H1 (cell line): ENCODE data around the gene PRPF38A. TPM values are rescaled to one million over a fixed set of nuclear protein-coding genes. Genes with fewer than 3 reads are reported as not detected.

Experiments
- CTCF ChIA-PET: fragments of 300-600 bp; sonication (Branson Sonifier 250); formaldehyde crosslinking; loops from one replicate; lab custom pipeline; 2021; ENCODE audit not compliant: partially characterized antibody; lab: Charles Lee
- POLR2A ChIA-PET: fragments of 300-600 bp; sonication (Branson Sonifier 250); formaldehyde crosslinking; loops from one replicate; lab custom pipeline; 2021; ENCODE audit warnings: inconsistent platforms; ENCODE audit not compliant: partially characterized antibody; lab: Charles Lee
- DNase-seq, 2 experiments: peaks; one replicate each; pipeline versions ENCODE4 v3.0.0 to v3.0.0-alpha.2; 2010 to 2022; ENCODE audit warnings: low spot score in 2 of 2, low read depth in 1 of 2, mixed read lengths in 1 of 2
- FAIRE-seq: peaks from 2 replicates; lab custom pipeline; 2011; peaks lifted over from hg19 to GRCh38; lab: Jason Lieb, UNC
- H2AFZ ChIP-seq: 2 replicates; pipeline ENCODE4 v1.8.1; 2012; ENCODE audit warnings: low read length, inconsistent platforms
- H2AK5ac ChIP-seq: 2 replicates; pipeline ENCODE4 v1.6.1; 2013; ENCODE audit warnings: low read depth, low read length
- H2BK120ac ChIP-seq: replicated peaks from 2 replicates; pipeline ENCODE3; 2013; ENCODE audit warnings: low read depth, low read length, inconsistent platforms
- H2BK12ac ChIP-seq: 2 replicates; pipeline ENCODE4 v1.6.1; 2013; ENCODE audit warnings: low read depth, low read length
- H2BK15ac ChIP-seq: 2 replicates; pipeline ENCODE4 v1.6.1; 2013; ENCODE audit warnings: low read length
- H2BK20ac ChIP-seq: 2 replicates; pipeline ENCODE4 v1.6.1; 2013; ENCODE audit warnings: low read length
- H2BK5ac ChIP-seq: 2 replicates; pipeline ENCODE4 v1.6.1; 2013; ENCODE audit warnings: low read depth, low read length
- H3K14ac ChIP-seq: 2 replicates; pipeline ENCODE4 v1.6.1; 2013; ENCODE audit warnings: inconsistent platforms; ENCODE audit not compliant: insufficient read length
- H3K18ac ChIP-seq: 2 replicates; pipeline ENCODE4 v1.6.1; 2013; ENCODE audit warnings: low read length; ENCODE audit errors: extremely low read depth
- H3K23ac ChIP-seq: 2 replicates; pipeline ENCODE4 v1.6.1; 2013; ENCODE audit warnings: inconsistent platforms; ENCODE audit not compliant: insufficient read length
- H3K23me2 ChIP-seq: 2 replicates; pipeline ENCODE4 v1.6.1; 2013; ENCODE audit warnings: low read depth, low read length
- H3K27ac ChIP-seq: 2 replicates; pipeline ENCODE4 v1.6.1; 2011; ENCODE audit warnings: low read depth, low read length, inconsistent platforms
- H3K27me3 ChIP-seq, 4 experiments: replicated peaks in 1 of 4; 1 replicate in 1 of 4; 2 replicates in 3 of 4; pipeline versions ENCODE4 v1.6.1 to v1.8.1; 2011 to 2013; ENCODE audit warnings: low read length in 3 of 4, mild to moderate bottlenecking in 3 of 4, inconsistent platforms in 2 of 4, mixed read lengths in 2 of 4, moderate library complexity in 1 of 4; ENCODE audit not compliant: control insufficient read depth in 3 of 4, insufficient read depth in 3 of 4; ENCODE audit errors: extremely low read depth in 1 of 4
- H3K36me3 ChIP-seq, 4 experiments: 2 replicates each; pipeline versions ENCODE4 v1.6.1 to v1.8.1; 2011 to 2013; ENCODE audit warnings: mild to moderate bottlenecking in 4 of 4, low read length in 3 of 4, moderate library complexity in 2 of 4, control low read depth in 1 of 4, inconsistent platforms in 1 of 4; ENCODE audit not compliant: insufficient read depth in 4 of 4, control insufficient read depth in 2 of 4
- H3K4ac ChIP-seq: replicated peaks from 2 replicates; pipeline ENCODE3; 2013; ENCODE audit warnings: low read length, low read depth, mixed read lengths, inconsistent platforms; ENCODE audit not compliant: insufficient read length
- H3K4me1 ChIP-seq, 4 experiments: replicated peaks in 1 of 4; 1 replicate in 1 of 4; 2 replicates in 3 of 4; pipeline versions ENCODE4 v1.6.1 to v1.8.1; 2011 to 2013; ENCODE audit warnings: low read length in 3 of 4, inconsistent platforms in 2 of 4, mixed read lengths in 1 of 4; ENCODE audit not compliant: insufficient read depth in 4 of 4, control insufficient read depth in 3 of 4
- H3K4me2 ChIP-seq, 2 experiments: 2 replicates each; pipeline versions ENCODE4 v1.6.1 to v1.8.1; 2011 to 2013; ENCODE audit warnings: low read depth in 2 of 2, low read length in 2 of 2, control low read depth in 1 of 2, inconsistent platforms in 1 of 2, mild to moderate bottlenecking in 1 of 2; ENCODE audit not compliant: insufficient read depth in 1 of 2
- H3K4me3 ChIP-seq, 4 experiments: fragments of 200-600, 300-600 bp in 1 of 4; sonication (generic), shearing (Covaris generic), sonication (Bioruptor Twin) in 1 of 4; 2 replicates each; pipeline versions ENCODE4 v1.5.1 to v1.8.1; 2011 to 2016; ENCODE audit warnings: low read length in 4 of 4, low read depth in 3 of 4, control low read depth in 2 of 4, inconsistent platforms in 2 of 4, mild to moderate bottlenecking in 2 of 4, mixed read lengths in 1 of 4, moderate library complexity in 1 of 4; ENCODE audit not compliant: insufficient read depth in 2 of 4; ENCODE audit errors: extremely low read depth in 1 of 4
- H3K56ac ChIP-seq: replicated peaks from 2 replicates; pipeline ENCODE3; 2013; ENCODE audit warnings: low read depth, mild to moderate bottlenecking, mixed read lengths, low read length, inconsistent platforms; ENCODE audit not compliant: insufficient read length
- H3K79me1 ChIP-seq: 2 replicates; pipeline ENCODE4 v1.6.1; 2013; ENCODE audit warnings: low read depth, low read length, control low read depth
- H3K79me2 ChIP-seq, 2 experiments: 2 replicates each; pipeline versions ENCODE4 v1.6.1 to v1.8.1; 2012 to 2013; ENCODE audit warnings: low read length in 2 of 2, mild to moderate bottlenecking in 2 of 2, inconsistent platforms in 1 of 2; ENCODE audit not compliant: insufficient read depth in 2 of 2, control insufficient read depth in 1 of 2
- H3K9ac ChIP-seq, 4 experiments: replicated peaks in 1 of 4; 1 replicate in 1 of 4; 2 replicates in 3 of 4; pipeline versions ENCODE4 v1.6.1 to v1.8.1; 2011 to 2013; ENCODE audit warnings: low read depth in 3 of 4, low read length in 3 of 4, control low read depth in 2 of 4, mild to moderate bottlenecking in 2 of 4, moderate library complexity in 2 of 4, inconsistent platforms in 1 of 4; ENCODE audit errors: extremely low read depth in 1 of 4
- H3K9me3 ChIP-seq, 2 experiments: 2 replicates each; pipeline versions ENCODE4 v1.6.1 to v1.8.1; 2012 to 2013; ENCODE audit warnings: mild to moderate bottlenecking in 2 of 2, moderate library complexity in 2 of 2, control low read depth in 1 of 2, inconsistent platforms in 1 of 2, low read depth in 1 of 2, low read length in 1 of 2, mixed read lengths in 1 of 2; ENCODE audit not compliant: insufficient read depth in 2 of 2
- H4K20me1 ChIP-seq, 2 experiments: replicated peaks in 1 of 2; 2 replicates each; pipeline versions ENCODE3 to v1.8.1; 2011 to 2013; ENCODE audit warnings: inconsistent platforms in 2 of 2, low read length in 2 of 2, mild to moderate bottlenecking in 1 of 2; ENCODE audit not compliant: insufficient read depth in 2 of 2, control insufficient read depth in 1 of 2
- H4K5ac ChIP-seq: 2 replicates; pipeline ENCODE4 v1.6.1; 2013; ENCODE audit warnings: low read length, low read depth, mixed read lengths, inconsistent platforms; ENCODE audit not compliant: insufficient read length
- H4K8ac ChIP-seq: 2 replicates; pipeline ENCODE4 v1.8.0; 2013; ENCODE audit warnings: mild to moderate bottlenecking, moderate library complexity, low read length, inconsistent platforms; ENCODE audit not compliant: insufficient read depth; ENCODE audit errors: extremely low read depth
- H4K91ac ChIP-seq: replicated peaks from 2 replicates; pipeline ENCODE3; 2013; ENCODE audit warnings: low read length, mixed read lengths, inconsistent platforms; ENCODE audit not compliant: insufficient read length
- HDAC6 ChIP-seq: IDR thresholded peaks from one replicate; pipeline ENCODE4 v1.7.1; 2012; ENCODE audit warnings: low read depth, mild to moderate bottlenecking, inconsistent platforms, low read length, moderate library complexity
- RNF2 ChIP-seq: fragments of 200-900, 300-1000 bp; sonication (generic); IDR thresholded peaks from 2 replicates; pipeline ENCODE4 v1.7.1; 2016; ENCODE audit warnings: borderline replicate concordance, low read depth, mild to moderate bottlenecking, antibody characterized with exemption, low read length; ENCODE audit not compliant: poor library complexity, severe bottlenecking; ENCODE audit errors: missing control alignments
- SIX5 ChIP-seq: IDR thresholded peaks from 2 replicates; pipeline ENCODE4 v1.6.1; 2011; ENCODE audit warnings: mild to moderate bottlenecking, low read depth, low read length
- WGBS, 2 experiments: shearing (Covaris generic) in 1 of 2; methylation state at CpG; one replicate each; pipeline versions ENCODE4 v1.1.6 to v1.1.7; 2013 to 2015; ENCODE audit warnings: low lambda C conversion rate in 2 of 2, mixed read lengths in 2 of 2, inconsistent platforms in 1 of 2, low coverage in 1 of 2, missing lambda C conversion rate in 1 of 2; ENCODE audit not compliant: insufficient replicate concordance in 2 of 2, insufficient coverage in 1 of 2, insufficient read length in 1 of 2; ENCODE audit errors: extremely low coverage in 1 of 2, missing lambda C conversion rate in 1 of 2; 5-methylcytosine and 5-hydroxymethylcytosine counted together
- polyA plus RNA-seq, 7 experiments: library from polyadenylated mRNA; depleted of rRNA in 3 of 7; stranded (reverse) in 5 of 7; unstranded in 2 of 7; fragments of >200 nt in 5 of 7; fragments of 200-250 nt in 2 of 7; gene quantifications; 1 replicate in 5 of 7; 2 replicates in 1 of 7; 4 replicates in 1 of 7; pipeline versions ENCODE4 v1.2.1 to v1.2.3, GENCODE V29; 2011 to 2013; ENCODE audit warnings: missing spikeins in 2 of 7, mixed read lengths in 2 of 7
- total RNA-seq: library from RNA; stranded (reverse); fragmentation: NEBNext Ultra II Directional; extraction: Animal tissue kit (Norgen Biotek cat#: 25700); gene quantifications from 2 replicates; pipeline ENCODE4 v1.2.1, GENCODE V29; 2021

PRPF38A gene
- total and polyA plus RNA-seq, 2 of the 8 experiments (the other 6 are each of a cell fraction or from before 2014, with no cell fraction given) = 25.6 to 76.2 TPM

- Histone ChIP-seq H3K4me3 (no peak overlapping the region), H3K18ac (no peak overlapping the region), H3K79me1 (no peaks in the 10 kb centered on the region), H3K4ac (no peak overlapping the region), H4K20me1 (peaks cover 0 to 1% of the 10 kb centered on the region in 2 experiments), H3K27ac (no peak overlapping the region), H3K23me2 (no peaks in the 10 kb centered on the region), H2BK20ac (no peak overlapping the region), H3K36me3 (peaks cover 25 to 77% (median 54%) of the 10 kb centered on the region in 4 experiments), H4K91ac (no peak overlapping the region), H3K27me3 (no peaks in the 10 kb centered on the region), H3K4me1 (no peaks in the 10 kb centered on the region), H2BK15ac (no peak overlapping the region), H3K14ac (no peak overlapping the region), H3K4me2 (no peak overlapping the region), H3K9me3 (no peaks in the 10 kb centered on the region), H3K79me2 (no peaks in the 10 kb centered on the region), H4K5ac (no peak overlapping the region), H2BK120ac (no peak overlapping the region), H2BK5ac (no peak overlapping the region), H3K9ac (no peak overlapping the region), H2BK12ac (no peak overlapping the region), H2AK5ac (no peak overlapping the region), H3K23ac (no peak overlapping the region), H4K8ac (no peak overlapping the region), H2AFZ (no peak overlapping the region), H3K56ac (no peak overlapping the region)
- ChIA-PET POLR2A (interaction anchor here (1.1 to 10.6 kb wide), 2 partner anchors 9 to 15 kb away, joined by 3 to 82 read pairs; partner anchors contain the start of genes ORC1 and PRPF38A), CTCF (no interaction called here)
- no peak for FAIRE-seq
- no peak for DNase-seq
- 91% methylated on average over 2 of the region's 2 CpGs; no CpG with 5 or more reads in 1 of the 2 experiments for WGBS, 2 experiments
- TF ChIP-seq RNF2 = no peak
- TF ChIP-seq SIX5 = no peak
- no peak for TF ChIP-seq HDAC6
Observed at GRCh38 chr1:52416811-52417210, 12.4 kb downstream of the PRPF38A start.
